VCaP (cell line): Measurements from ENCODE around the gene NMRAL1.

ENCODE experiments used
- H3K27ac ChIP-seq: fragments of 450-650 bp; 2 replicates; pipeline ENCODE4 v1.5.1; 2017
- TF ChIP-seq, protein P1 (sequence below): fragments of 450-650 bp; conservative IDR thresholded peaks from 2 replicates; pipeline ENCODE4 v1.5.1; 2017; ENCODE audit warnings: mild to moderate bottlenecking, moderate library complexity

Gene NMRAL1

DNA sequence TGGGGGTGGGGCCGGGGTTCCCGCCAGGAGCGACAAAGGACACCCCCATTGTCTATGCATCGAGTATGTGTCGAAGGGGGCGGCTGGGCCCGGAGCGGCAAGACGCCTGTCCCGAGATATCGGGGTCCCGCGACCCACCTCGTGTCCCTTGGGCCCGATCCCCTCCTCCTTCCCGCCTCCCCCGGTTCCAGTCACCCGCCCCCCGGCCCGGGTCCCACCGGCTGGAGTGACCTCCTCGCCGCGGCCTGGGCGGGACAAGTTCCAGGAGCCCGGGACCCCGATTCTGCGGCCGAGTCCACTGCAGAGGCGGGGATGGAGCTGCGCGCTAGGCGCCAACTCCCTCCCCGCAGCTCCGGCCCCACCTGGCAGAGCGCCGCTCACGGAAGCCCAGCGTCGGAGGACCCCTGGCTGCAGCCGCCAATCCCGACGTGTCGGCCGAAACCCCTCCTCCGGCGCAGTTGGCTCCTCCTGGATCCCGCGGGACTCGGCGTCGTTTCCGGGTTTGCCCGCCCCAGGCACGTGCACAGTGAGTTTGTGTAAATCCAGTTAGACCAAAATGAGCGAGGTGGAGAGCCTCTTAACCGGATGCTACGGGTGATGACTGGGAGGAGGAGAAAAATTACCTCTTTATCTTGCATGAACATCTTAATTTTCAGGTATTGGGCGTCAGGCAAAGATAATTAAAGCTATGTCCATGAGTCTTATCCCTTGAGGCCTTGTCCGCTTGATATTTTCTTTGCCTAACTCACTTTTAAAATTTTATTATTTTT lies at the start of gene NMRAL1:
Gene NMRAL1, minus strand, starts transcription at position 434 of the 770 bp plus-strand sequence. CDS start 493 bp downstream, outside the sequence.
- H3K27ac ChIP-seq = peak within 1 kb of the TSS; percentile 72
- TF ChIP-seq, protein P1, sequence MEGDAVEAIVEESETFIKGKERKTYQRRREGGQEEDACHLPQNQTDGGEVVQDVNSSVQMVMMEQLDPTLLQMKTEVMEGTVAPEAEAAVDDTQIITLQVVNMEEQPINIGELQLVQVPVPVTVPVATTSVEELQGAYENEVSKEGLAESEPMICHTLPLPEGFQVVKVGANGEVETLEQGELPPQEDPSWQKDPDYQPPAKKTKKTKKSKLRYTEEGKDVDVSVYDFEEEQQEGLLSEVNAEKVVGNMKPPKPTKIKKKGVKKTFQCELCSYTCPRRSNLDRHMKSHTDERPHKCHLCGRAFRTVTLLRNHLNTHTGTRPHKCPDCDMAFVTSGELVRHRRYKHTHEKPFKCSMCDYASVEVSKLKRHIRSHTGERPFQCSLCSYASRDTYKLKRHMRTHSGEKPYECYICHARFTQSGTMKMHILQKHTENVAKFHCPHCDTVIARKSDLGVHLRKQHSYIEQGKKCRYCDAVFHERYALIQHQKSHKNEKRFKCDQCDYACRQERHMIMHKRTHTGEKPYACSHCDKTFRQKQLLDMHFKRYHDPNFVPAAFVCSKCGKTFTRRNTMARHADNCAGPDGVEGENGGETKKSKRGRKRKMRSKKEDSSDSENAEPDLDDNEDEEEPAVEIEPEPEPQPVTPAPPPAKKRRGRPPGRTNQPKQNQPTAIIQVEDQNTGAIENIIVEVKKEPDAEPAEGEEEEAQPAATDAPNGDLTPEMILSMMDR = no peak

DNA sequence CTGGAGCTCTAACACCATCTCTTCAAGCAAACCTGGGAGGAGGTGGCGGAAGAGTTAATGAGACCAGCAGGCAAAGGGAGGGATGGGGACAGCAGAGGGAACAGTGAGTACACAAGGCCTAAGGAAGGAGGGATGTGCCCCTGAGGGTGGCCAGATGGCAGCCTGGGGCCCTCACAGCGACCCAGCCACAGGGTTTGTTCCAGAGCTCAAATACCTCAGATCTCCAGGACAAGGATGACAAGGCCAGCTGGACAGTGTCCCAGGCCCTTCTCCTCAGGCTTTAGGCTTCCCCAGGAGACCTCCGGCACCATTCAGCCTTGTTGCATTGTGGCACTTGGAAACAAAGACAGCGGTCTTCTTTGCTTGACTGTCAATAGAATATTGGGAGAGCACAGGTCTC lies 49.3 kb upstream of the NMRAL1 start:
- TF ChIP-seq, protein P1 = no peak

GRCh38 chr16:4522051-4522581 lies 47.7 kb upstream of the NMRAL1 start:
- TF ChIP-seq, protein P1 = no peak
- no peak overlapping the region for H3K27ac ChIP-seq

More for the DNA sequence above, 49.3 kb upstream of the NMRAL1 start:
- H3K27ac ChIP-seq = no peak overlapping the region

DNA sequence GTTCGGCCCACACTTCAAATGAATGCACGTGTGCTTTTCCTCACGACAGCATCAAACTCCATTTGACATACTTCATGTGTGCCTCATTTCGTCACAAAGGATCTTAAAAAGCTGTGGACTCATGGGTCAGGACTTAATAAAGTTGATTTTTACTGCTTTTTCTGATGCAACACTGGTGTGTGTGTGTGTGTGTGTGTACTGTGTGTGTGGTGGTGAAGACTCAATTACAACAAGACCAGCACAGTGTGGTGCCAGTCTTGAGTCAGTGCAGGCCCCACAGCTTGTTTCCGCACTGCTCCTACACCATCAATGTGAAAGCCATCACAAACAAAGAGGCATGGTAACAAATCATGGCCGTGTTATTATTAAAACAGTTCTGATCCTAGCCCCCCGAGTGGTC lies 46.5 kb upstream of the NMRAL1 start:
- TF ChIP-seq, protein P1 = no peak
- H3K27ac ChIP-seq = no peak overlapping the region

- TF ChIP-seq, protein P1 = no peak
- H3K27ac ChIP-seq = no peak overlapping the region
These were observed 45.0 kb upstream of the NMRAL1 start for GRCh38 chr16:4519274-4520058.

DNA sequence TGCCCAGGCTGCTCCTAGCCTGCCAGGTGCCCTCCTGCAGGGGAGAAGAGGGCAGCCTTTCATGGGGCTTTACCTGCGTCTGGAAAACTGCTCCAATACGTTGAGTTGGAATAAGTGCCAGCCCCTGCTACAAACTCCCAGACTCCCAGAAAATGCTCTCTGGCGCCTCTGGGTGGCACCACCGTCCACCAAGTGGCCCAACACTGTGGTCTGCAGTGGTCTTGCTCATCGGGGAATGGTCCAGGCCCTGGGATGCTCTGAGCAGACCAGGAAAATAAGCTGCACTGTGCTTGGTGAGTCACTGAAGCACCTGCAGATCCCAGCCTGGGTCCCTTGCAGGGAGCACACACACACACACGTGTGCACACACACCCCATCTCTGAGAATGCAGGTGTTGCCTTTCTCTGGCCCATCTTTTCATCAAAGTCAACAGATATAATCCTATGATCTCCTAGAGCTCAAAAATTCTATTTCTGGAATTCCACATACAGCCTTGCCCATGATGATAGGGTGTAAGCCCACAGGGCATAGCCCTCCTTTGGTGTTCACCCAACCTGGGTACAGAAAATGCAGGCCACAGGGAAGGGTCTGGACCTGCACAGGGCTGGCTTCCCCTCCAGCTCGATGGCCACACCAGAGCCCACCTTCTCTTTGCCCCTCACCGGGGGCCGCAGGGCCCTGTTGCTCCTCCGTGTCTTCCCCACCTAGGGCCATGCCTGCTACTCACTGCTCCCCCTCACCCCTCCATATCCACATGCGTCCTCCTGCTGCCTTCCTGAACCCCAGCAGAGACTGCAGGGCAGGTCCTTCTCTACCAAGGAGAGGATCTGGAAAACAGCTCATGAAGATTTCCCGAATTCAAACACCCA lies 43.6 kb upstream of the NMRAL1 start:
- no peak overlapping the region for H3K27ac ChIP-seq
- TF ChIP-seq, protein P1 = peak; percentile 51
